Neural progenitor cell (in vitro differentiated cells): Measurements from ENCODE around the gene PMS1. TPM values are rescaled to one million over a fixed set of nuclear protein-coding genes. Genes with fewer than 3 reads are reported as not detected.

ENCODE experiments used
- DNase-seq: peaks from one replicate; pipeline ENCODE4 v3.0.0-alpha.2; 2016; ENCODE audit warnings: low spot score
- H2AFZ ChIP-seq: fragments of 200-600 bp; sonication (generic); replicated peaks from 2 replicates; pipeline ENCODE4 v1.6.1; 2016; ENCODE audit warnings: antibody characterized with exemption
- H3F3A ChIP-seq: fragments of 200-600 bp; sonication (generic); 2 replicates; pipeline ENCODE4 v1.6.1; 2016; ENCODE audit warnings: antibody characterized with exemption, low read depth
- H3K27ac ChIP-seq: fragments of 200-600 bp; sonication (generic); 2 replicates; pipeline ENCODE4 v1.5.1; 2016; ENCODE audit warnings: mild to moderate bottlenecking
- H3K27me3 ChIP-seq: fragments of 200-600 bp; sonication (generic); 2 replicates; pipeline ENCODE4 v1.6.1; 2016; ENCODE audit warnings: mild to moderate bottlenecking, moderate library complexity
- H3K36me3 ChIP-seq: fragments of 200-600 bp; sonication (generic); 2 replicates; pipeline ENCODE4 v1.5.1; 2016
- H3K4me1 ChIP-seq: fragments of 200-600 bp; sonication (generic); 2 replicates; pipeline ENCODE4 v1.6.1; 2016; ENCODE audit warnings: mixed run types
- H3K4me2 ChIP-seq: fragments of 200-600 bp; sonication (generic); 2 replicates; pipeline ENCODE4 v1.6.1; 2016
- H3K4me3 ChIP-seq: fragments of 200-600 bp; sonication (generic); 2 replicates; pipeline ENCODE4 v1.5.1; 2016
- H3K79me2 ChIP-seq: fragments of 200-600 bp; sonication (generic); 2 replicates; pipeline ENCODE4 v1.6.1; 2016; ENCODE audit warnings: low read depth
- H3K9ac ChIP-seq: fragments of 200-600 bp; sonication (generic); 2 replicates; pipeline ENCODE4 v1.6.1; 2016
- H3K9me3 ChIP-seq: fragments of 200-600 bp; sonication (generic); 2 replicates; pipeline ENCODE4 v1.5.1; 2016; ENCODE audit warnings: low read depth
- H4K20me1 ChIP-seq: fragments of 200-600 bp; sonication (generic); 2 replicates; pipeline ENCODE4 v1.6.1; 2016; ENCODE audit warnings: low read depth
- H3K27ac Mint-ChIP-seq: 3 replicates; pipeline ENCODE4 v1.8.0; 2021; ENCODE audit warnings: mixed read lengths
- H3K27me3 Mint-ChIP-seq: 2 replicates; pipeline ENCODE4 v1.8.0; 2022; ENCODE audit warnings: low read depth, mild to moderate bottlenecking, inconsistent platforms, moderate library complexity, mixed read lengths; ENCODE audit not compliant: insufficient read depth
- H3K36me3 Mint-ChIP-seq: 3 replicates; pipeline ENCODE4 v1.8.0; 2021; ENCODE audit warnings: mixed read lengths
- H3K4me1 Mint-ChIP-seq: 3 replicates; pipeline ENCODE4 v1.8.0; 2021; ENCODE audit warnings: mixed read lengths
- H3K4me3 Mint-ChIP-seq: 3 replicates; pipeline ENCODE4 v1.8.0; 2021; ENCODE audit warnings: mild to moderate bottlenecking, moderate library complexity, mixed read lengths
- H3K9me3 Mint-ChIP-seq: 3 replicates; pipeline ENCODE4 v1.8.0; 2020; ENCODE audit warnings: mixed read lengths
- CTCF ChIP-seq: fragments of 200-600 bp; sonication (generic); IDR thresholded peaks from 2 replicates; pipeline ENCODE4 v1.5.1; 2017; ENCODE audit warnings: antibody characterized with exemption, mild to moderate bottlenecking
- EZH2 ChIP-seq: fragments of 200-600 bp; sonication (generic); IDR thresholded peaks from 2 replicates; pipeline ENCODE4 v1.6.1; 2017; ENCODE audit warnings: antibody characterized with exemption, mild to moderate bottlenecking, moderate library complexity
- EZH2phosphoT487 ChIP-seq: fragments of 200-600 bp; sonication (generic); IDR thresholded peaks from 2 replicates; pipeline ENCODE4 v1.6.1; 2017; ENCODE audit warnings: antibody characterized with exemption
- total RNA-seq: library from RNA; depleted of rRNA; stranded (reverse); fragments of >200 nt; gene quantifications from 2 replicates; pipeline ENCODE4 v1.2.3, GENCODE V29; 2015; ENCODE audit warnings: low replicate concordance

PMS1 gene
- total RNA-seq, 1 donor from 2014 or later = 97.9 TPM

GRCh38 chr2:189874586-189875320, 90.5 kb downstream of the PMS1 start:
- Histone ChIP-seq H3F3A (no peaks in the 10 kb centered on the region), H4K20me1 (no peaks in the 10 kb centered on the region), H3K79me2 (no peaks in the 10 kb centered on the region), H3K27me3 (no peaks in the 10 kb centered on the region), H3K4me1 (no peaks in the 10 kb centered on the region), H3K9me3 (no peaks in the 10 kb centered on the region), H3K36me3 (peaks cover 7% of the 10 kb centered on the region), H3K4me2 (no peak overlapping the region), H3K4me3 (no peak overlapping the region), H2AFZ (no peak overlapping the region), H3K9ac (no peak overlapping the region), H3K27ac (no peak overlapping the region)
- H3K4me3 Mint-ChIP-seq = no peak overlapping the region
- H3K9me3 Mint-ChIP-seq = no peaks in the 10 kb centered on the region
- H3K27me3 Mint-ChIP-seq = no peaks in the 10 kb centered on the region
- no peak for DNase-seq
- H3K4me1 Mint-ChIP-seq = no peaks in the 10 kb centered on the region
- TF ChIP-seq EZH2phosphoT487 = no peak
- no peak for TF ChIP-seq EZH2
- no peak for TF ChIP-seq CTCF
- no peak overlapping the region for H3K27ac Mint-ChIP-seq
- peaks cover 30% of the 10 kb centered on the region for H3K36me3 Mint-ChIP-seq

GRCh38 chr2:189876271-189876670, 92.0 kb downstream of the PMS1 start:
- no peak overlapping the region for H3K4me2 ChIP-seq
- no peaks in the 10 kb centered on the region for H3K9me3 Mint-ChIP-seq

GRCh38 chr2:189879716-189880081, 95.4 kb downstream of the PMS1 start:
- no peaks in the 10 kb centered on the region for H3K27me3 Mint-ChIP-seq
- H3K9me3 ChIP-seq = no peaks in the 10 kb centered on the region
- no peaks in the 10 kb centered on the region for H3K9me3 Mint-ChIP-seq
- H2AFZ ChIP-seq = no peak overlapping the region
- H3K27ac Mint-ChIP-seq = no peak overlapping the region
- no peaks in the 10 kb centered on the region for H3K4me1 Mint-ChIP-seq
- H3K79me2 ChIP-seq = no peaks in the 10 kb centered on the region
- H3K4me3 Mint-ChIP-seq = no peak overlapping the region
- H3K4me1 ChIP-seq = no peaks in the 10 kb centered on the region
- peaks cover 22% of the 10 kb centered on the region for H3K36me3 Mint-ChIP-seq
- no peaks in the 10 kb centered on the region for H4K20me1 ChIP-seq
- no peaks in the 10 kb centered on the region for H3F3A ChIP-seq
- H3K27me3 ChIP-seq = no peaks in the 10 kb centered on the region
- H3K4me2 ChIP-seq = no peak overlapping the region
- H3K36me3 ChIP-seq = peaks cover 7% of the 10 kb centered on the region
- TF ChIP-seq EZH2 = no peak
- TF ChIP-seq EZH2phosphoT487 = no peak
- TF ChIP-seq CTCF = no peak
- no peak overlapping the region for H3K4me3 ChIP-seq
- H3K9ac ChIP-seq = no peak overlapping the region
- H3K27ac ChIP-seq = no peak overlapping the region
- no peak for DNase-seq

More at GRCh38 chr2:189876271-189876670, 92.0 kb downstream of the PMS1 start:
- Mint-ChIP-seq H3K27me3 (no peaks in the 10 kb centered on the region), H3K36me3 (peaks cover 26% of the 10 kb centered on the region), H3K27ac (no peak overlapping the region), H3K4me1 (no peaks in the 10 kb centered on the region), H3K4me3 (no peak overlapping the region)
- TF ChIP-seq EZH2phosphoT487 (no peak), CTCF (no peak), EZH2 (no peak)
- Histone ChIP-seq H3K27me3 (no peaks in the 10 kb centered on the region), H3K27ac (no peak overlapping the region), H4K20me1 (no peaks in the 10 kb centered on the region), H3K4me3 (no peak overlapping the region), H3F3A (no peaks in the 10 kb centered on the region), H2AFZ (no peak overlapping the region), H3K9ac (no peak overlapping the region), H3K4me1 (no peaks in the 10 kb centered on the region), H3K36me3 (peaks cover 7% of the 10 kb centered on the region), H3K9me3 (no peaks in the 10 kb centered on the region), H3K79me2 (no peaks in the 10 kb centered on the region)
- no peak for DNase-seq
